HepG2 (cell line): ENCODE data around the gene C17orf75. TPM values are rescaled to one million over a fixed set of nuclear protein-coding genes. Genes with fewer than 3 reads are reported as not detected.

Source experiments
- ARHGAP35 ChIP-seq: sonication (generic); formaldehyde crosslinking; IDR thresholded peaks from 2 replicates; pipeline ENCODE4 v1.9.0; 2022; ENCODE audit warnings: mild to moderate bottlenecking, inconsistent platforms, moderate library complexity, missing genetic modification reagents, borderline replicate concordance
- DRAP1 ChIP-seq: IDR thresholded peaks from 2 replicates; pipeline ENCODE4 v1.6.1; 2016; ENCODE audit warnings: missing genetic modification reagents, missing compliant biosample characterization
- GATAD2A ChIP-seq: IDR thresholded peaks from 2 replicates; pipeline ENCODE4 v1.6.1; 2016
- IKZF4 ChIP-seq: sonication (generic); formaldehyde crosslinking; IDR thresholded peaks from 2 replicates; pipeline ENCODE4 v1.5.1; 2020; ENCODE audit warnings: borderline replicate concordance, mild to moderate bottlenecking, low read depth, missing genetic modification reagents; ENCODE audit errors: not compliant biosample characterization
- KLF15 ChIP-seq: sonication (generic); formaldehyde crosslinking; IDR thresholded peaks from 2 replicates; pipeline ENCODE4 v1.8.1; 2023; ENCODE audit warnings: borderline replicate concordance, mild to moderate bottlenecking, inconsistent platforms, missing genetic modification reagents, mixed read lengths
- KLF9 ChIP-seq: IDR thresholded peaks from 2 replicates; pipeline ENCODE4 v1.6.1; 2016; ENCODE audit warnings: low read depth
- PBX3 ChIP-seq: sonication (generic); formaldehyde crosslinking; IDR thresholded peaks from 2 replicates; pipeline ENCODE4 v1.8.1; 2023; ENCODE audit warnings: missing genetic modification reagents, inconsistent platforms, borderline replicate concordance
- PHF21A ChIP-seq: sonication (generic); formaldehyde crosslinking; IDR thresholded peaks from 2 replicates; pipeline ENCODE4 v1.5.0; 2020; ENCODE audit warnings: mild to moderate bottlenecking, missing genetic modification reagents
- PHF8 ChIP-seq: sonication (generic); formaldehyde crosslinking; IDR thresholded peaks from 2 replicates; pipeline ENCODE4 v1.5.0; 2020; ENCODE audit warnings: missing genetic modification reagents
- RFX3 ChIP-seq: IDR thresholded peaks from 2 replicates; pipeline ENCODE4 v1.6.1; 2016; ENCODE audit warnings: missing biosample characterization, missing genetic modification reagents
- SRSF9 ChIP-seq: fragments of 200-400 bp; formaldehyde crosslinking; IDR thresholded peaks from 2 replicates; pipeline ENCODE4 v1.6.1; 2018; ENCODE audit warnings: borderline replicate concordance, mild to moderate bottlenecking, low read depth, low read length; ENCODE audit not compliant: insufficient read depth, poor library complexity, severe bottlenecking
- TRIM24 ChIP-seq: sonication (generic); formaldehyde crosslinking; IDR thresholded peaks from 2 replicates; pipeline ENCODE4 v1.8.0; 2022; ENCODE audit warnings: mild to moderate bottlenecking, missing genetic modification reagents
- YY1 ChIP-seq: IDR thresholded peaks from 2 replicates; pipeline ENCODE4 v1.6.1; 2011; ENCODE audit warnings: low read length, low read depth, moderate library complexity, mild to moderate bottlenecking; ENCODE audit not compliant: insufficient read depth, insufficient replicate concordance
- ZFY ChIP-seq: sonication (generic); formaldehyde crosslinking; IDR thresholded peaks from 2 replicates; pipeline ENCODE4 v1.4.0; 2020; ENCODE audit warnings: missing genetic modification reagents
- ZIK1 ChIP-seq: sonication (generic); formaldehyde crosslinking; IDR thresholded peaks from 2 replicates; pipeline ENCODE4 v1.5.0; 2020; ENCODE audit warnings: mild to moderate bottlenecking, low read depth, missing genetic modification reagents, borderline replicate concordance
- ZNF138 ChIP-seq: sonication (generic); formaldehyde crosslinking; IDR thresholded peaks from 2 replicates; pipeline ENCODE4 v1.5.0; 2020; ENCODE audit warnings: mild to moderate bottlenecking, low read depth, missing genetic modification reagents
- ZNF530 ChIP-seq: sonication (generic); formaldehyde crosslinking; IDR thresholded peaks from 2 replicates; pipeline ENCODE4 v1.5.0; 2020; ENCODE audit warnings: low read depth, mild to moderate bottlenecking, missing genetic modification reagents
- ZNF574 ChIP-seq: sonication (generic); formaldehyde crosslinking; IDR thresholded peaks from 2 replicates; pipeline ENCODE4 v1.4.0; 2020; ENCODE audit warnings: missing genetic modification reagents
- ZNF614 ChIP-seq: IDR thresholded peaks from 2 replicates; pipeline ENCODE4 v1.6.1; 2018; ENCODE audit warnings: missing biosample characterization, missing genetic modification reagents, inconsistent platforms, borderline replicate concordance
- ZNF674 ChIP-seq: sonication (generic); formaldehyde crosslinking; IDR thresholded peaks from 2 replicates; pipeline ENCODE4 v1.5.0; 2020; ENCODE audit warnings: low read depth, mild to moderate bottlenecking, missing genetic modification reagents
- ZNF720 ChIP-seq: sonication (generic); formaldehyde crosslinking; IDR thresholded peaks from 2 replicates; pipeline ENCODE4 v1.4.0; 2020; ENCODE audit warnings: missing genetic modification reagents
- ZNF770 ChIP-seq: sonication (generic); formaldehyde crosslinking; IDR thresholded peaks from 2 replicates; pipeline ENCODE4 v1.5.0; 2020; ENCODE audit warnings: mild to moderate bottlenecking, missing genetic modification reagents
- ZNF891 ChIP-seq: sonication (generic); formaldehyde crosslinking; IDR thresholded peaks from 2 replicates; pipeline ENCODE4 v1.5.0; 2020; ENCODE audit warnings: mild to moderate bottlenecking, missing genetic modification reagents
- polyA plus RNA-seq, 8 experiments: library from polyadenylated mRNA; depleted of rRNA in 3 of 8; stranded (reverse) in 7 of 8; unstranded in 1 of 8; fragments of >200 nt; fragmentation: Illumina TruSeq in 4 of 8; extraction: Trizol in 4 of 8; gene quantifications; 2 replicates each; pipeline versions ENCODE4 v1.2.1 to v1.2.3, GENCODE V29; 2011 to 2016; ENCODE audit warnings: low read depth in 4 of 8, missing spikeins in 1 of 8, mixed read lengths in 1 of 8; ENCODE audit not compliant: insufficient read depth in 1 of 8
- total RNA-seq, 5 experiments: library from RNA; depleted of rRNA; stranded (reverse); fragments of >200 nt; fragmentation: Illumina TruSeq; extraction: Trizol; gene quantifications; 2 replicates each; pipeline ENCODE4 v1.2.3, GENCODE V29; 2016; ENCODE audit warnings: low read depth in 1 of 5

The C17orf75 gene
- total and polyA plus RNA-seq, 2 of the 13 experiments (the other 11 are each of a cell fraction or from before 2014, with no cell fraction given): 16.2 to 33.0 TPM

- TF ChIP-seq ARHGAP35: peak; percentile 85; the same call in 1 of the 2 replicates
- TF ChIP-seq SRSF9: no peak
- TF ChIP-seq DRAP1 (CRISPR knock-in tag): peak; percentile 66
- peak; percentile 83; the same call in 1 of the 2 replicates for TF ChIP-seq ZNF614 (CRISPR knock-in tag)
- TF ChIP-seq PHF21A: peak; percentile 80
- TF ChIP-seq KLF15 (CRISPR knock-in tag): 0 out of 2 replicates have a peak, but pooled peaks have one; percentile 75
- peak; percentile 98 for TF ChIP-seq PHF8 (CRISPR knock-in tag)
- no peak for TF ChIP-seq PBX3
- TF ChIP-seq KLF9 (CRISPR knock-in tag): 0 out of 2 replicates have a peak, but pooled peaks have one; percentile 75
- TF ChIP-seq IKZF4: peak; percentile 38
- TF ChIP-seq RFX3 (CRISPR knock-in tag): no peak
- TF ChIP-seq TRIM24 (CRISPR knock-in tag): no peak
- peak; percentile 80; the same call in 1 of the 2 replicates for TF ChIP-seq ZIK1 (CRISPR knock-in tag)
- TF ChIP-seq ZNF770 (CRISPR knock-in tag): peak; percentile 35; the same call in 1 of the 2 replicates
- peak; percentile 83 for TF ChIP-seq GATAD2A
- no peak for TF ChIP-seq ZNF530 (CRISPR knock-in tag)
- TF ChIP-seq ZNF891 (CRISPR knock-in tag): peak; percentile 95
- peak; percentile 81 for TF ChIP-seq YY1
- TF ChIP-seq ZNF138 (CRISPR knock-in tag): peak; percentile 86; the same call in 1 of the 2 replicates
- peak; percentile 97 for TF ChIP-seq ZFY (CRISPR knock-in tag)
- peak; percentile 89; the same call in 1 of the 2 replicates for TF ChIP-seq ZNF720
- TF ChIP-seq ZNF574 (CRISPR knock-in tag): peak; percentile 95
- TF ChIP-seq ZNF674: no peak; the same call in 1 of the 2 replicates
Observed at GRCh38 chr17:32341857-32342602, at the start of gene C17orf75 (continued).
